T-helper 1 cell treated with Interleukin-12 subunit alpha and Interleukin-12 subunit beta and Interleukin-4 antibody, amounts not matched to agents 30 μg/mL and 1 μg/mL, for 36 hours (primary cell): ENCODE data around the gene TUBGCP6.
A peak's percentile ranks its signal among the peaks of the same experiment; 100 is the strongest.

Source experiments
- H3K27ac Mint-ChIP-seq: one replicate; pipeline ENCODE4 v1.8.0; 2021; ENCODE audit warnings: mild to moderate bottlenecking, mixed read lengths
- H3K27me3 Mint-ChIP-seq: one replicate; pipeline ENCODE4 v1.8.0; 2021; ENCODE audit warnings: low read depth, mixed read lengths
- H3K36me3 Mint-ChIP-seq: one replicate; pipeline ENCODE4 v1.8.0; 2021; ENCODE audit warnings: low read depth, mixed read lengths
- H3K4me1 Mint-ChIP-seq: one replicate; pipeline ENCODE4 v1.8.0; 2021; ENCODE audit warnings: low read depth, mixed read lengths
- H3K4me3 Mint-ChIP-seq: one replicate; pipeline ENCODE4 v1.8.0; 2021; ENCODE audit warnings: mild to moderate bottlenecking, moderate library complexity, mixed read lengths
- H3K9me3 Mint-ChIP-seq: one replicate; pipeline ENCODE4 v1.8.0; 2021; ENCODE audit warnings: mixed read lengths

The TUBGCP6 gene

DNA sequence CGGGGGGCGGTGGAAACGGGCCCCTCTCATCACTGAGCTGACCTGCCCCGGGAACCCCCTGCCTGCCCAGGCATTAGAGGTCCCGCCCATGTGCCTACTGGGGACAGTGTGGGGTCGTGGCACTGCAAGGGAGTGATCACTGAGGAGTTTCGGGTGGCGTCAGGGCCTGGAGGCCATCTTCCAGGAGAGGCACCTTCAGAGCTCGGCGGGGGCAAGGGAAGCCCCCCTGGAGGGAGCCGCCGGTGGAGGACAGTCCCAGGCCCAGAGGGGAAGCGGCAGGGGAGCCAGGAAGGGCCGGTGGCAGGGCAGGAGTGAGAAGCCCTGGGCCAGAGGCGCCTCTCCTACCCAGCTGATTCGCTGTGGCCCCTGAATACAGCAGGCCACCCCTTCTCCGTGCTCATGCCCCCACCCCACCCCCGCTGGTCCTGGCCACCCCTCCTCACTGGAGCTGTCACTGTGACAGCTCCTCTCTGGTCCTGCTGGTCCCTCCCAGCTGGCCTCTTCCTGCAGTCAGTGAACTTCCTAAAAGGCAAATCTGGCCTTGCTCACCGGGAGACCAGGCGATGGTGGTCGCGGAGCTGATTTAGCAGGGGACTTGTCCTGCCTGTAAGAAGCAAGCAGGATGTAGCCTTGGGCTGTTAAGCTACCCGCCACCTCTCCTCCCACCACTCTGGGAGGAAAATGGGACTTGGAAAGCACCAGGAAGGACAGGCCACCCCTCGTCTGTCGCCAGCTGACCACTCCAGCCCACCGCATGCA is 27.4 kb upstream of the TUBGCP6 start:
- peaks cover 10% of the 10 kb centered on the region for H3K27me3 Mint-ChIP-seq

DNA sequence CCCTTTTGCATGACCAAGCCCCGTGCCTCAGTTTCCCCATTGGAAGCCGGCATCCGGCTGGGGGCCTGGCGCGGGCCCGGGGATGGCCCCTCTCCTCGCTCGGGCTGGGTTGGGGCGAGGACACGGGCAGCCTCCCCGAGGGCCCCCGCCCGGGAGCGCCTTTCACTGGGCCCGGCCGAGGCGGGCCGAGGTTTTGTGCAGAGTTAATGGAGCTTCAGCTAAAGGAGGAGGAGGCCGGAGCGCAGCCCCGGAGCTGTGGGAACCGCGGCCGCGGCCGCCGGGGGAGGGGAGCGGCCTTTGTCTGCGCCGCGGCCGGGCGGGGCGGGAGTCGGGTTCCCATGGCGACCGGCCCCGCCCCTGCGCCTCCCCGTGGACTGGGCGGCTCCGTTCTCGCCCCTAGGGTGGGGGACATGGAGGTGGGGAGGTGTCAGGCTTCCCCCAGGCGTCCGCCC is 26.7 kb upstream of the TUBGCP6 start:
- Mint-ChIP-seq H3K27me3 (peaks cover 10% of the 10 kb centered on the region), H3K27ac (no peak overlapping the region), H3K4me3 (no peak overlapping the region), H3K36me3 (no peaks in the 10 kb centered on the region), H3K4me1 (peaks cover 10% of the 10 kb centered on the region), H3K9me3 (no peaks in the 10 kb centered on the region)

More for the DNA sequence above, 27.4 kb upstream of the TUBGCP6 start:
- Mint-ChIP-seq H3K36me3 (no peaks in the 10 kb centered on the region), H3K9me3 (no peaks in the 10 kb centered on the region), H3K4me3 (peak overlapping the region; percentile 34), H3K27ac (no peak overlapping the region), H3K4me1 (peaks cover 10% of the 10 kb centered on the region)

DNA sequence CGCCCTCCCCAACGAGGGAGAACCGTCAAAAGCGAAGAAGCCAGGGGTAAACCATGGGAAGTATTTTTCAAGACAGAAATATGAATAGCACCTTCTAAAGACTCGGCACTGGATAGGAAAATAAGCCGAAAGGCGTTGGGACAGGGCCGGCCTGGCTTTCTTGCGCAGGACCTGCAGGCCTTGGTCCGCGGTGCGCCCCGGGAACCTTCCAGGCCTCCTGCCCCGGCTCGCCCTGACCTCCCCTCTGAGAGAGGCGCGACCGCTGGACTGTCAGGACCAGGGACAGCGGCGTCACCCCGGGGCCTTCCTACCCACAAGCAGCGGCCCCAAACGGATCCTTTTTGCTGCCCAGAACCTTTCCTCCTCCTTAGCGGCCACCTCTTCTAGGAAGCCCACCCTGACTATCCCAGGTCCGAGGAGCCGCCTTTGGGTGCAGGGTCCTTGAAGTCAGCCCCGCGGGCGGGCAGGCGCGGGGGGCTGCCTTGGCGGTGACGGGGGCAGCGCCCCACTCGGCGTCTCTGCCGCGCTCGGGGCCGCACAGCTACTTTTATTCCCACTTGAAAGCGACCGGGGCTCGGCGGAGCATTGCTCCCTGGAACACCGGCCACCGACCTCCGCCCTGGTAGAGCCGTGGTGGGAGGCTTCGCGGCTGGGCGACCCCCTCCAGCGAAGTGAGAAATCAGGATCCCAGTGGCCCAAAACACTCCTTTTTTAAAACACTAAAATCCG is 26.0 kb upstream of the TUBGCP6 start:
- Mint-ChIP-seq H3K4me3 (peak overlapping the region; percentile 73), H3K4me1 (peaks cover 10% of the 10 kb centered on the region), H3K9me3 (no peaks in the 10 kb centered on the region), H3K36me3 (peaks cover 1% of the 10 kb centered on the region), H3K27me3 (peaks cover 10% of the 10 kb centered on the region), H3K27ac (peak overlapping the region; percentile 45)

DNA sequence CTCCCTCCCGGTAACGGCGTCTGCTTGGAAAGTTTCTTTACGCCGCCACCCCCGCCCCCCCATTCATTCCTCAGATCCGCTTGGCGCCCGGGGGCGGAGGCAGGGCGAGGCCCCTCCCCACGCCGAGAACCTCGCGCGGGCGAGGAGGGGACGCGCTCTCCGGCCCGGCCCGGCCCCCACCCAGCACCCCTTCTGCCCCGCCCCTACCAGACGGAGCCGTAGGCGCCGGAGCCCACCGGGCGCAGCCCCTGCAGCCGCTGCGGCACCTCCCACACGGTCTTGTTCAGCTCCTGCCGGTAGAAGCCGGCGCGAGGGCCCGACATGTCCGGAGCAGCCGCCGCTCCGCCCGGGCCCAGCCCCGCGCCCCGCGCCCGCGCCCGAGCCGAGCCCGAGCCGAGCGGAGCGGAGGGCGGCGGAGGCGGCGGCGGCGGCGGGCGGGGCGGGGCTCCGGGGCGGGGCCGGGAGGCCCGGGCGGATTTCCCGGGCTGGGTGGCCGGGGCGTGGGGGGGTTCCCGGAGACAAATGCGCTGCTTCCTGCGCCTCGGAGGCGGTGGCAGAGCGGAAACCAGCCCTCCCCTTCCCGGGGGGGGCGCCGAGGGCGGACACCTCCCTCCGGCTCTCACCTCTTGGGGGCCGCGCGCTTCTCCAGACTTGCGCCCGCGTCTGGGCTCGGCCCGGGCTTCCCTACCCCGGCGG is 25.3 kb upstream of the TUBGCP6 start, which contains the start of gene MAPK11:
Gene MAPK11, minus strand, starts transcription at position 411 of the 696 bp plus-strand sequence. Its CDS starts 88 bp downstream, at position 323.
- Mint-ChIP-seq H3K4me3 (peak within 1 kb of the TSS; percentile 73), H3K27ac (peak within 1 kb of the TSS; percentile 45), H3K36me3 (peaks cover 3% of the 10 kb centered on the region), H3K9me3 (no peaks in the 10 kb centered on the region), H3K4me1 (peaks cover 10% of the 10 kb centered on the region), H3K27me3 (peaks cover 10% of the 10 kb centered on the region)

GRCh38 chr22:50269573-50269969 is 24.7 kb upstream of the TUBGCP6 start:
- peaks cover 10% of the 10 kb centered on the region for H3K4me1 Mint-ChIP-seq
- no peak overlapping the region for H3K27ac Mint-ChIP-seq
- H3K27me3 Mint-ChIP-seq: peaks cover 10% of the 10 kb centered on the region
- peak overlapping the region; percentile 71 for H3K4me3 Mint-ChIP-seq
- peaks cover 3% of the 10 kb centered on the region for H3K36me3 Mint-ChIP-seq
- H3K9me3 Mint-ChIP-seq: no peaks in the 10 kb centered on the region

DNA sequence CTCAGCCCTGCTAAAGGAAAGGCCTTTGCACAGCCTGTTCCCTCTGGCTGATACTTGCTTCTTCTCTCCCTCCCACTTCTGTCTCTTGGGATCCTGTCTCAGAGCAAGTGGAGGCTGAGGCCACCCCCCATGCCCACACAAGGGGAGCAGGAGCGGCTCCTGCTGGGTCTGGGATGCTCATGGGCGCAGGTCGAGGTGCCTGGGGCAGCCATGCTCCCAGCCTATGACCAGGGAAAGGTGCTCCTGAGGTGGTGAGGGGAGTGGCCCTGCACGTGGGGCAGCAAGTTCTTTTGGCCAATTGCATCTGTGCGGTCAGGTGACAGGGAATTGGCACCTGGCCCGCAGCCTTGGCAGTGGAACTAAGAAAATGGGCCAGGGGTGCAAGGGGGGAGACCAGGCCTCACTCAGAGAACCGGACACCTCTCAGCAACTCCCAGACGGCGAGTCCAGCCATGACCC is 23.9 kb upstream of the TUBGCP6 start:
- H3K27ac Mint-ChIP-seq: no peak overlapping the region
- peak overlapping the region; percentile 46 for H3K4me3 Mint-ChIP-seq
- H3K36me3 Mint-ChIP-seq: peaks cover 3% of the 10 kb centered on the region
- H3K4me1 Mint-ChIP-seq: peaks cover 6% of the 10 kb centered on the region
- peaks cover 4% of the 10 kb centered on the region for H3K27me3 Mint-ChIP-seq
- no peaks in the 10 kb centered on the region for H3K9me3 Mint-ChIP-seq

- Mint-ChIP-seq H3K4me3 (no peak overlapping the region), H3K27ac (no peak overlapping the region), H3K27me3 (peaks cover 2% of the 10 kb centered on the region), H3K36me3 (peaks cover 3% of the 10 kb centered on the region), H3K9me3 (no peaks in the 10 kb centered on the region), H3K4me1 (peaks cover 6% of the 10 kb centered on the region)
These were observed 23.0 kb upstream of the TUBGCP6 start for GRCh38 chr22:50267591-50268390.

DNA sequence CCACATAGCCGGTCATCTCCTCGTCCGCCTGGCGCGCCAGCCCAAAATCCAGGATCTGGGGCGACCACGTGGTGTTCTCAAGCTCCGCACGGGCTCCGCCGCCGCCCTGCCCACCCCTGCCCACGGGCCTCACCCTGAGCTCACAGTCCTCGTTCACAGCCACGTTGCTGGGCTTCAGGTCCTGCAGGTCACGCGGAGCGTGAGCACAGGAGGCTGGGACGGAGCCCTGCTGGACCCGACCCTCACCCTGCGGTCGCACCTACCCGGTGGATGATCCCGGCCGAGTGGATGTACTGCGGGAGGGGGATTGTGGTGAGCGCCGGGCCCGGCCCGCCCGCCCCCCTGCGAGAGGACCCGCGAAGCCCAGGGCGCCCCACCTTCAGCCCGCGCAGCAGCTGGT is 22.2 kb upstream of the TUBGCP6 start:
- H3K4me3 Mint-ChIP-seq: no peak overlapping the region
- peaks cover 6% of the 10 kb centered on the region for H3K27me3 Mint-ChIP-seq
- peaks cover 11% of the 10 kb centered on the region for H3K4me1 Mint-ChIP-seq
- no peak overlapping the region for H3K27ac Mint-ChIP-seq
- peaks cover 3% of the 10 kb centered on the region for H3K36me3 Mint-ChIP-seq
- no peaks in the 10 kb centered on the region for H3K9me3 Mint-ChIP-seq

GRCh38 chr22:50264946-50265669 is 20.3 kb upstream of the TUBGCP6 start:
- H3K27me3 Mint-ChIP-seq: peaks cover 7% of the 10 kb centered on the region
- H3K36me3 Mint-ChIP-seq: peaks cover 3% of the 10 kb centered on the region
- no peak overlapping the region for H3K4me3 Mint-ChIP-seq
- H3K4me1 Mint-ChIP-seq: peaks cover 11% of the 10 kb centered on the region
- no peak overlapping the region for H3K27ac Mint-ChIP-seq
- H3K9me3 Mint-ChIP-seq: no peaks in the 10 kb centered on the region

DNA sequence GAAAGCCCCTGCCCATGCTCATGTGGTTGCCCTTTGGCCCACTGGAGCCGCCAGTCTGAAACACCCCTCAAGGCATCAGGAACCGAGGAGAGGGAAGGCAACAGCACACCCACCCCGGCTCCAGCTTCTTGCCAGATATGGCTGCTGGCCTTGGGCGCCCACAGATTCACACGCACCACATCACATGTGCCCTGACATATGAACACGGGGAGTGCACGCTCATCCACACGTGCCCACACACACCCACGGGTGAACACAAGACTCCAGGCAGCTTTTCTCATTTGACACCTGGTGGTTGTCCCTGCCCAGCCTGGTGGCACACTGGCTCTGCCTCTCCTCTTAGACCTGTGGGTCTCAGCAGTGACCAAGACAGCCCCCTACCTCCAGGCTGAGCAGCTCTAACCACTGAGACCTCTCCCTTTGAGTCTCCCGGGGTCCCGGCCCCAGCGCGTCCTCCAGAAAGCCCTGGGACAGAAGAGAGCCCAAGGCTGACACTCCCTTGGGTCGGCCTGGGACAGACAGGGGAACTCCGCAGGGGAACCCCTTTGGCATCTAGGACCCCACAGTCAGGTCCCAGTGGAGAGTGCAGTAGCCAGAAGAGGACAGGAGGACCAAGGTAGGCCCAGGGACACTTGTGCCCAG is 19.4 kb upstream of the TUBGCP6 start:
- H3K9me3 Mint-ChIP-seq: no peaks in the 10 kb centered on the region
- H3K27me3 Mint-ChIP-seq: peaks cover 7% of the 10 kb centered on the region
- H3K27ac Mint-ChIP-seq: no peak overlapping the region
- H3K36me3 Mint-ChIP-seq: peaks cover 3% of the 10 kb centered on the region
- H3K4me3 Mint-ChIP-seq: no peak overlapping the region
- peaks cover 8% of the 10 kb centered on the region for H3K4me1 Mint-ChIP-seq

DNA sequence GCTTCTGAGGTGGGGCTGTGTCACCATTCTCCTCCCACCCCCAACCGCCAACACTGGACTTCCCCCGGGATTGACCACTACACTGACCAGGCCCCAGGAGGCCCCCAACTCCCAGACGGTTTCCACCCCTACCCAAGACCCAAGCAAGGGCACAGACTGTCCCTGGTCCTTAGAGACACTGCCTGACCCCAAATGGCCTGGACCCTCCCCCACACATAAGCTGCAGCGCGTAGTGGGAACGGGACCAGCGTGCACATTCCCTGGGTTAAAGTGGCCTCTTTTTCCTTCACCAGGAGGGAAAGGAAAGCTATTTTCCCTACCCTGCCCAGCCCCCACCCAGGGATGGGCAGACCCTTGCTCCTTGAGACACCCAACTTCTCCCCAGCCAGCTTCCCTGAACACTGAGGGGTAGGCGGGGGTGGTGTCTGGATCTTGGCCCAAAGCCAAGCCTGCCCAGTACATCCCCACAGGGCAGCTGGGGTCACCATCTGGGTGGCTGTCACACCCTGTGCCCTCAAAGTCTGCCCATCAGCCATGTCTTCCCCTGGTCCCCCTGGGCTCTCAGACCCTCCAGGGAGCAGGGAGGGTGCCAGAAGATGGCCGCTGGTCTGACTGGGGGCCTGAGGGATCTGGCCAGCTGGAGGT is 18.3 kb upstream of the TUBGCP6 start:
- Mint-ChIP-seq H3K9me3 (no peaks in the 10 kb centered on the region), H3K4me1 (peaks cover 4% of the 10 kb centered on the region), H3K27me3 (peaks cover 10% of the 10 kb centered on the region), H3K27ac (no peak overlapping the region), H3K36me3 (peaks cover 3% of the 10 kb centered on the region), H3K4me3 (no peak overlapping the region)

GRCh38 chr22:50262460-50262911 is 17.7 kb upstream of the TUBGCP6 start:
- Mint-ChIP-seq H3K9me3 (no peaks in the 10 kb centered on the region), H3K27ac (peak overlapping the region; percentile 9), H3K36me3 (peaks cover 3% of the 10 kb centered on the region), H3K4me3 (peak overlapping the region; percentile 70), H3K4me1 (peaks cover 4% of the 10 kb centered on the region), H3K27me3 (peaks cover 10% of the 10 kb centered on the region)
